Neural progenitor cell (in vitro differentiated cells): Measurements from ENCODE around the gene OAS2.

Experiments used
- CTCF ChIP-seq: fragments of 200-600 bp; sonication (generic); IDR thresholded peaks from 2 replicates; pipeline ENCODE4 v1.5.1; 2017; ENCODE audit warnings: antibody characterized with exemption, mild to moderate bottlenecking
- EZH2 ChIP-seq: fragments of 200-600 bp; sonication (generic); IDR thresholded peaks from 2 replicates; pipeline ENCODE4 v1.6.1; 2017; ENCODE audit warnings: antibody characterized with exemption, mild to moderate bottlenecking, moderate library complexity
- EZH2phosphoT487 ChIP-seq: fragments of 200-600 bp; sonication (generic); IDR thresholded peaks from 2 replicates; pipeline ENCODE4 v1.6.1; 2017; ENCODE audit warnings: antibody characterized with exemption

- no peak for TF ChIP-seq CTCF
- no peak for TF ChIP-seq EZH2phosphoT487
- TF ChIP-seq EZH2: no peak
Observed at GRCh38 chr12:113060336-113060960, 82.1 kb downstream of the OAS2 start.
